Fibroblast of villous mesenchyme (primary cell): ENCODE data around the gene NAA20. TPM values are rescaled to one million over a fixed set of nuclear protein-coding genes. Genes with fewer than 3 reads are reported as not detected.
A peak's percentile ranks its signal among the peaks of the same experiment; 100 is the strongest.

Experiments
- DNase-seq: peaks from one replicate; pipeline ENCODE4 v3.0.0-alpha.2; 2010; ENCODE audit warnings: low read depth
- H3K4me3 ChIP-seq: 2 replicates; pipeline ENCODE4 v1.5.1; 2011; ENCODE audit warnings: low read depth, mild to moderate bottlenecking, low read length
- CTCF ChIP-seq: IDR thresholded peaks from 2 replicates; pipeline ENCODE4 v1.5.1; 2012; ENCODE audit warnings: low read depth, mild to moderate bottlenecking, low read length; ENCODE audit not compliant: insufficient read depth
- total RNA-seq: library from RNA; depleted of rRNA; stranded (reverse); fragments of >200 nt; gene quantifications from 2 replicates; pipeline ENCODE4 v1.2.3, GENCODE V29; 2012

Gene NAA20
- total RNA-seq, 1 donor, result 41.5 TPM

DNA sequence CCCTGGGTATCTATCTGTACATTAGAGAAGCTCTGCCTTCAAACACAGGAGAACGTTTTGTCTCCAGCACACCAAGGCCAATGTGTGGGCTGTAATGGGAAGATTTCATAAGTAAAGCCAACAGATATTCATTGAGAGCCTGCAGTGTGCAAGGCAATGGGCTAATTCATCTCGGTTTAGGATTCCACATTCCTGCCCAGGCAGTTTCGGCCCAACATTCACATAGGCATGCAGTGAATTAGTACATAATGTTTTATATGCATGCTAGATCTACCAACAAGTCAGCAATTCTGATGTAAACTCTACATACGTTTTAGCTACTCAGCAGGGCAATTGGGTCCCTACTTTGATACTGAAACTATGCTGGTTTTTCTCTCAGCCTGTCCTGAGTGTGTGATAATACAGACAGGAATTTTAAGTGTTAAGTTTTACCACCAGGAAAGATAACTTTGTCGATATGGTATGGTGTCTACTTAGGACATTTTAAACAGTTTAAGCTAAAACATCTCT, 46.9 kb upstream of the NAA20 start:
- DNase-seq, result peak; percentile 89
- TF ChIP-seq CTCF, result no peak

DNA sequence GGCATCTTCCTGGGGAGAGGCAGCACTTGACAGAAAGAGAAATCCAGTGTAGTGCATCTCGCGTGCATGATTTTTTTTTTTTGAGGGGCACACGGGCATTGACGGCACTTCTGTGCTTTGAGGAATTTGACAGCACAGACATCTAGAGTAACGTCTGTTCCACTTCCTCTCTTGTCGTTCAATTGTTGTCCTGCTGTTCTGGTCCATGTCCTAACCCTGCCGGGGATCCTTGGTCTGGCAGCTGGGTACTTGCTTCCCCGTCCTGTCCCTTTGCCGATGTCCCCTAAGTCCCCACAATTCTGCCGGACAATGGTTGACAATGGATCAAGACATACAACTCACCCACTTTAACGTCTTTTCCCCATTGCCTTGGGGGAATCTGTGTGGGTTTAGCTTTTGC, 46.0 kb upstream of the NAA20 start:
- DNase-seq, result no peak
- H3K4me3 ChIP-seq, result no peak overlapping the region
- TF ChIP-seq CTCF, result no peak

More for the DNA sequence above, 46.9 kb upstream of the NAA20 start:
- H3K4me3 ChIP-seq, result no peak overlapping the region

DNA sequence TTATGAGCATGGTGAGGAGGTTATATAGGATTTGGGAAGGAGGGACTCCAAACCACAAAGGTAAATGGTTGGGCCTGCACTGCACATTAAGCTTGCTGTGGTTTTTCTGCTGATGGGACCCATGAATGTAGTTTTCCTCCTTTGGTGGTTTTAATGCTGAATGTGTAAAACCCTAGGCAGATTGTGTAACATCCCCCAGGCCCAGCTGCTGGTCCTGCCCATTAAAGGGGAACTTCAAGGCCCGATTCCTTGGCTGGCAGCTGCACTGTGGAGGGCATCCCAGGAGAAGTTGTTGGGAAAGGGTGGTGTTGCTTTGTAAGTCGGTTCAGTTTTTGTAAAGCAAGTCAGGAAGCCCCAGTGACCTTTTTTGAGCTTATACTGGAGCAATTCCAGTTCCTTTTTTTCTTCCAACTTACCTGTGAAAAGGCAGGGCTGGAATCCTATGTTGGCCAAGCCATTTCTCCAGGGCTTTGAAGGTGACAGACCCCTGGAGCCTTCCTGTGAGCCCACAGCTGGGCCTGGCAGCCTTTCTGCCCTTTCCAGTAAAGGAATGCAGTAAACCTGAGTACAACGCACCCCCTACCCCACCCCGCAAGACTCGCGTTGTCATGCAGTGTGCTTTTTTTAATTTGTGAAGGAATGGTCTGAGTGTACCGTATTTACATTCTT, 43.1 kb upstream of the NAA20 start:
- peak overlapping the region; percentile 96 for H3K4me3 ChIP-seq
- DNase-seq, result peak; percentile 97
- no peak for TF ChIP-seq CTCF

DNA sequence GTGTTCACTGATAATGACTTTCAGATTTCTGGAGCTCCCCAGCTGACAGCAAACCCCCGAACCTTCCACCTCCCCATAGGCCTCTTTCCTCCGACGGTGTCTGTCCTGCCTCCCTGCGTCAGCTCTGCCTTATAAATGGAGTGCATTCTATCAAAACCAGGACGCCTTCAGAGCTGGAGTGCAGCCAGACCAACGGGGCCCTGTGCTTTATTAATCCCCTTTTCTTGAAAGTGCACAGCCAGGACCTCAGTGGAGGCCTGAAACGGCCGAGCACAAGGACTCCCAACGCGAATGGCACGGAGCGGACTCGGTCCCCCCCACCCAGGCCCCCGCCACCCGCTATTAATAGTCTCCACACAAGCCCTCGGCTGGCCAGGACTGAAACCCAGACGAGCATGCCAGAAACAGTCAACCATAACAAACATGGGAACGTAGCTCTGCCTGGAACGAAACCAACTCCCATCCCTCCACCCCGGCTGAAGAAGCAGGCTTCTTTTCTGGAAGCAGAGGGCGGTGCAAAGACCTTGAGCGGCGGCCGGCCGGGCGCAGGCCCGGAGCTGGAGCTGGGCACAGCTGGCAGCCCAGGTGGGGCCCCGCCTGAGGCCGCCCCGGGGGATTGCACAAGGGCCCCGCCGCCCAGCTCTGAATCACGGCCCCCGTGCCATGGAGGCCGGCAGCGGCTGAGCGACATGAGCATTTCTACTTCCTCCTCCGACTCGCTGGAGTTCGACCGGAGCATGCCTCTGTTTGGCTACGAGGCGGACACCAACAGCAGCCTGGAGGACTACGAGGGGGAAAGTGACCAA, 42.3 kb upstream of the NAA20 start:
- DNase-seq, result peak; percentile 99
- H3K4me3 ChIP-seq, result peak overlapping the region; percentile 96
- TF ChIP-seq CTCF, result no peak

DNA sequence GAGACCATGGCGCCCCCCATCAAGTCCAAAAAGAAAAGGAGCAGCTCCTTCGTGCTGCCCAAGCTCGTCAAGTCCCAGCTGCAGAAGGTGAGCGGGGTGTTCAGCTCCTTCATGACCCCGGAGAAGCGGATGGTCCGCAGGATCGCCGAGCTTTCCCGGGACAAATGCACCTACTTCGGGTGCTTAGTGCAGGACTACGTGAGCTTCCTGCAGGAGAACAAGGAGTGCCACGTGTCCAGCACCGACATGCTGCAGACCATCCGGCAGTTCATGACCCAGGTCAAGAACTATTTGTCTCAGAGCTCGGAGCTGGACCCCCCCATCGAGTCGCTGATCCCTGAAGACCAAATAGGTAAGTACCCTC, 41.7 kb upstream of the NAA20 start:
- TF ChIP-seq CTCF, result no peak
- DNase-seq, result peak; percentile 69
- peak overlapping the region; percentile 96 for H3K4me3 ChIP-seq

- peak overlapping the region; percentile 96 for H3K4me3 ChIP-seq
- no peak for DNase-seq
- no peak for TF ChIP-seq CTCF
Measured at GRCh38 chr20:19975901-19976300, 41.3 kb upstream of the NAA20 start.
